ENCODE measurements around the gene ENTPD6. TPM values are rescaled to one million over a fixed set of nuclear protein-coding genes. Genes with fewer than 3 reads are reported as not detected.

Gene ENTPD6
- total and polyA plus RNA-seq, 2 donors (not counting 1 experiment from before 2014, with no cell fraction given), result 64.4 to 79.8 TPM

- Histone ChIP-seq H3K4me3 (ENCODE audit: control extremely low read depth in 1 of 5, extremely low read depth in 1 of 5, insufficient read depth in 1 of 5, low read depth in 2 of 5, low read length in 4 of 5) (no peak overlapping the region), H4K20me1 (ENCODE audit: control insufficient read depth, insufficient read depth, low read length, poor library complexity, severe bottlenecking) (peaks cover 5% of the 10 kb centered on the region), H3K27me3 (replicated peaks in 1 of 4; ENCODE audit: control extremely low read depth in 1 of 4, control insufficient read depth in 3 of 4, insufficient read depth in 4 of 4, low read length in 3 of 4) (peaks cover 0 to 6% (median 2%) of the 10 kb centered on the region in 4 experiments), H3K36me3 (replicated peaks in 1 of 2; ENCODE audit: control extremely low read depth in 1 of 2, control insufficient read depth in 1 of 2, extremely low read depth in 1 of 2, insufficient read depth in 2 of 2, low read length in 1 of 2) (peaks cover 1 to 9% of the 10 kb centered on the region in 2 experiments), H3K79me2 (ENCODE audit: control insufficient read depth, insufficient read depth, low read length) (peaks cover 49% of the 10 kb centered on the region), H3K4me2 (replicated peaks; ENCODE audit: low read depth, low read length, poor library complexity, severe bottlenecking) (no peak overlapping the region), H3K9ac (ENCODE audit: low read length) (no peak overlapping the region), H3K9me3 (ENCODE audit: control extremely low read depth in 1 of 3, control insufficient read depth in 2 of 3, insufficient read depth in 1 of 3, low read length in 2 of 3) (no peaks in the 10 kb centered on the region), H2AFZ (ENCODE audit: insufficient read depth, low read depth, low read length, poor library complexity, severe bottlenecking) (no peak overlapping the region), H3K4me1 (ENCODE audit: control insufficient read depth in 2 of 2, insufficient read depth in 2 of 2, low read length in 2 of 2) (peaks cover 13 to 17% of the 10 kb centered on the region in 2 donors), H3K27ac (ENCODE audit: low read length in 2 of 2) (no peak overlapping the region)
- TF ChIP-seq CTCF (IDR thresholded peaks at IDR 0.05), result no peak
- TF ChIP-seq EZH2 (IDR thresholded peaks at IDR 0.05; ENCODE audit: borderline replicate concordance, insufficient read depth, low read depth, low read length, poor library complexity, severe bottlenecking), result no peak
- Mint-ChIP-seq H3K4me3 (no peak overlapping the region), H3K4me1 (peaks cover 25% of the 10 kb centered on the region), H3K9me3 (ENCODE audit: insufficient read depth) (no peaks in the 10 kb centered on the region), H3K27ac (no peak overlapping the region), H3K27me3 (no peaks in the 10 kb centered on the region)
- DNase-seq (no peak), ATAC-seq (ENCODE audit: low read depth) (no peak)
- CTCF ChIA-PET, result no interaction called here
- POLR2A ChIA-PET, result no interaction called here
- intact Hi-C loops (cut with micrococcal nuclease), result no loop called here
- 100% methylated on average over 3 of the region's 4 CpGs for WGBS (ENCODE audit: insufficient coverage)
Measured at GRCh38 chr20:25251558-25251957, 56.0 kb downstream of the ENTPD6 start.

DNA sequence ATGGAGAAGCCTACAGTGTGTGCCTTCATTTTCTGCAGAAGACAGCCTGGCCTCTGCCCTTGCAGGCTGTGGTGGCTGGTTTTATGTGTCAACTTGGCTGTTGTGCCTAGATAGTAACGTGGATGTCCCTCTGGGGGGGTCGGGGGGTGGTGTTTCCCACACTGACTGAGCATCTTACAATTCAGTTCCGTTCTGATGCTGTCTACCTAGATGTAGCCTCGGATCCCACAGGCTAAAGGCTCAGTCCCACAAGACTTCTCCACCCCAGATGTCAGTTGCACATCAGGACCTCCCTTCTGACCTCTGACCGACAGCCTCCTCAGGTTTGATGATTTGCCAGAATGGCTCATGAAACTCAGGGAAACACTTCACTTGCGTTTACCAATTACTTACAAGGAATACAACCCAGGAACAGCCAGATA is 56.7 kb downstream of the ENTPD6 start:
- POLR2A ChIA-PET, result no interaction called here
- no peak for ATAC-seq (ENCODE audit: low read depth)
- H3K4me2 ChIP-seq (replicated peaks; ENCODE audit: low read depth, low read length, poor library complexity, severe bottlenecking), result no peak overlapping the region

More for the DNA sequence above, 56.7 kb downstream of the ENTPD6 start:
- intact Hi-C loops (cut with micrococcal nuclease), result no loop called here
- Histone ChIP-seq H3K36me3 (replicated peaks in 1 of 2; ENCODE audit: control extremely low read depth in 1 of 2, control insufficient read depth in 1 of 2, extremely low read depth in 1 of 2, insufficient read depth in 2 of 2, low read length in 1 of 2) (peaks cover 1 to 9% of the 10 kb centered on the region in 2 experiments), H4K20me1 (ENCODE audit: control insufficient read depth, insufficient read depth, low read length, poor library complexity, severe bottlenecking) (peaks cover 8% of the 10 kb centered on the region), H3K27me3 (replicated peaks in 1 of 4; ENCODE audit: control extremely low read depth in 1 of 4, control insufficient read depth in 3 of 4, insufficient read depth in 4 of 4, low read length in 3 of 4) (no peaks in the 10 kb centered on the region), H3K79me2 (ENCODE audit: control insufficient read depth, insufficient read depth, low read length) (peaks cover 50% of the 10 kb centered on the region), H3K27ac (ENCODE audit: low read length in 2 of 2) (no peak overlapping the region), H2AFZ (ENCODE audit: insufficient read depth, low read depth, low read length, poor library complexity, severe bottlenecking) (no peak overlapping the region), H3K4me3 (ENCODE audit: control extremely low read depth in 1 of 5, extremely low read depth in 1 of 5, insufficient read depth in 1 of 5, low read depth in 2 of 5, low read length in 4 of 5) (no peak overlapping the region), H3K4me1 (ENCODE audit: control insufficient read depth in 2 of 2, insufficient read depth in 2 of 2, low read length in 2 of 2) (peaks cover 8 to 10% of the 10 kb centered on the region in 2 donors), H3K9ac (ENCODE audit: low read length) (no peak overlapping the region), H3K9me3 (ENCODE audit: control extremely low read depth in 1 of 3, control insufficient read depth in 2 of 3, insufficient read depth in 1 of 3, low read length in 2 of 3) (no peaks in the 10 kb centered on the region)
- TF ChIP-seq CTCF (IDR thresholded peaks at IDR 0.05) (no peak), EZH2 (IDR thresholded peaks at IDR 0.05; ENCODE audit: borderline replicate concordance, insufficient read depth, low read depth, low read length, poor library complexity, severe bottlenecking) (no peak)
- CTCF ChIA-PET, result no interaction called here
- Mint-ChIP-seq H3K4me1 (peaks cover 19% of the 10 kb centered on the region), H3K27ac (no peak overlapping the region), H3K27me3 (no peaks in the 10 kb centered on the region), H3K9me3 (ENCODE audit: insufficient read depth) (no peaks in the 10 kb centered on the region), H3K4me3 (no peak overlapping the region)
- 96% methylated on average over 5 of the region's 6 CpGs for WGBS (ENCODE audit: insufficient coverage)
- DNase-seq, result no peak

All from B cell (primary cell).